Stimulated activated CD4-positive, alpha-beta T cell treated with anti-CD3 and anti-CD28 coated beads, Interleukin-12 subunit alpha, Interleukin-12 subunit beta, amount 100 ng/mL, for 24 hours (primary cell): ENCODE data around the gene SAMD4B.
"Not testable (repeated sequence)": the region's sequence is repeated elsewhere in the genome, so short reads cannot be mapped to it uniquely, and the experiment has no call there.

Experiments used
- DNase-seq, 2 experiments: peaks; one replicate each; pipeline ENCODE4 v3.0.0-alpha.2; 2020; ENCODE audit warnings: low read depth in 2 of 2

The SAMD4B gene

GRCh38 chr19:39341719-39342604 lies at the start of gene SAMD4B:
TSS of gene SAMD4B (plus strand) at chr19:39342421. CDS start at chr19:39356894, 14,473 bp downstream.
- DNase-seq = peak; percentile 98

- DNase-seq = no peak
Measured at GRCh38 chr19:39293394-39293793, 48.8 kb upstream of the SAMD4B start.

GRCh38 chr19:39296055-39296645 lies 46.1 kb upstream of the SAMD4B start, which contains the start of gene IFNL1:
TSS of gene IFNL1 (plus strand) at chr19:39296407. CDS start at chr19:39296422, 15 bp downstream.
- DNase-seq = no peak

GRCh38 chr19:39296906-39297305 lies 45.3 kb upstream of the SAMD4B start:
- DNase-seq = no peak

GRCh38 chr19:39297931-39298634 lies 44.1 kb upstream of the SAMD4B start:
- no peak for DNase-seq

GRCh38 chr19:39299404-39299803 lies 42.8 kb upstream of the SAMD4B start:
- no peak for DNase-seq

- DNase-seq = no peak
Measured at GRCh38 chr19:39299832-39300231, 42.4 kb upstream of the SAMD4B start.

- DNase-seq = no peak
Measured at GRCh38 chr19:39301021-39301420, 41.2 kb upstream of the SAMD4B start.

- DNase-seq = no peak
Measured at GRCh38 chr19:39301562-39301961, 40.7 kb upstream of the SAMD4B start.

GRCh38 chr19:39303373-39304184 lies 38.6 kb upstream of the SAMD4B start:
- DNase-seq = no peak

GRCh38 chr19:39304185-39304513 lies 38.1 kb upstream of the SAMD4B start:
- no peak for DNase-seq

GRCh38 chr19:39304701-39305571 lies 37.3 kb upstream of the SAMD4B start:
- DNase-seq = no peak

GRCh38 chr19:39306075-39306474 lies 36.1 kb upstream of the SAMD4B start:
- DNase-seq = no peak

- no peak for DNase-seq
Measured at GRCh38 chr19:39307046-39307821, 35.0 kb upstream of the SAMD4B start.

GRCh38 chr19:39307822-39308530 lies 34.2 kb upstream of the SAMD4B start:
- no peak for DNase-seq

- no peak for DNase-seq
Measured at GRCh38 chr19:39308531-39309304, 33.5 kb upstream of the SAMD4B start.

- not testable (repeated sequence) for DNase-seq
Measured at GRCh38 chr19:39309305-39309670, 32.9 kb upstream of the SAMD4B start.

- DNase-seq = no peak
Measured at GRCh38 chr19:39310558-39311311, 31.5 kb upstream of the SAMD4B start.
